GM08714 (cell line): Measurements from ENCODE around the gene MYH7.

ENCODE experiments used
- H3K4me3 ChIP-seq: fragments of 200-500 bp; sonication (Bioruptor generic); 2 replicates; pipeline ENCODE4 v1.5.1; 2014; ENCODE audit warnings: mild to moderate bottlenecking, low read length, inconsistent platforms
- ZNF274 ChIP-seq: IDR thresholded peaks from 2 replicates; pipeline ENCODE4 v1.6.1; 2012; ENCODE audit warnings: mild to moderate bottlenecking, low read depth, low read length

MYH7 gene

GRCh38 chr14:23439107-23439835 lies 3.8 kb upstream of the MYH7 start:
- H3K4me3 ChIP-seq = no peak overlapping the region
- TF ChIP-seq ZNF274 = no peak

GRCh38 chr14:23438101-23438971 lies 2.9 kb upstream of the MYH7 start:
- H3K4me3 ChIP-seq = no peak overlapping the region
- TF ChIP-seq ZNF274 = no peak

GRCh38 chr14:23437133-23438100 lies 2.0 kb upstream of the MYH7 start:
- no peak overlapping the region for H3K4me3 ChIP-seq
- TF ChIP-seq ZNF274 = no peak

- H3K4me3 ChIP-seq = no peak overlapping the region
- no peak for TF ChIP-seq ZNF274
Measured at GRCh38 chr14:23436327-23437132, 1.1 kb upstream of the MYH7 start.

- no peak overlapping the region for H3K4me3 ChIP-seq
- TF ChIP-seq ZNF274 = no peak
Measured at GRCh38 chr14:23434488-23435222, 805 bp downstream of the MYH7 start.

GRCh38 chr14:23433457-23433856 lies 2.0 kb downstream of the MYH7 start:
- no peak for TF ChIP-seq ZNF274
- no peak overlapping the region for H3K4me3 ChIP-seq

- TF ChIP-seq ZNF274 = no peak
- no peak overlapping the region for H3K4me3 ChIP-seq
Measured at GRCh38 chr14:23432946-23433345, 2.5 kb downstream of the MYH7 start.

- no peak overlapping the region for H3K4me3 ChIP-seq
- no peak for TF ChIP-seq ZNF274
Measured at GRCh38 chr14:23432102-23432925, 3.1 kb downstream of the MYH7 start.

- TF ChIP-seq ZNF274 = no peak
- no peak overlapping the region for H3K4me3 ChIP-seq
Measured at GRCh38 chr14:23431486-23431885, 4.0 kb downstream of the MYH7 start.

GRCh38 chr14:23430723-23431085 lies 4.8 kb downstream of the MYH7 start:
- no peak for TF ChIP-seq ZNF274
- H3K4me3 ChIP-seq = no peak overlapping the region

GRCh38 chr14:23430016-23430722 lies 5.3 kb downstream of the MYH7 start:
- TF ChIP-seq ZNF274 = no peak

More at GRCh38 chr14:23430016-23430722, 5.3 kb downstream of the MYH7 start:
- no peak overlapping the region for H3K4me3 ChIP-seq
